Mesenchymal stem cell (in vitro differentiated cells and primary cell): ENCODE results near the gene MS4A8.

Experiments used
- DNase-seq: peaks from one replicate; pipeline ENCODE4 v3.0.0-alpha.2; 2013
- H2AFZ ChIP-seq: one replicate; pipeline ENCODE4 v1.6.1; 2013; ENCODE audit warnings: low read depth, mild to moderate bottlenecking, control low read depth, inconsistent platforms, low read length, moderate library complexity
- H2AK5ac ChIP-seq: 2 replicates; pipeline ENCODE4 v1.6.1; 2013; ENCODE audit warnings: low read length, moderate library complexity, mild to moderate bottlenecking, inconsistent platforms; ENCODE audit not compliant: severe bottlenecking
- H2BK120ac ChIP-seq: one replicate; pipeline ENCODE4 v1.6.1; 2013; ENCODE audit warnings: low read depth, mild to moderate bottlenecking, inconsistent platforms, low read length, moderate library complexity
- H2BK12ac ChIP-seq, 2 experiments: one replicate each; pipeline ENCODE4 v1.6.1; 2013; ENCODE audit warnings: inconsistent platforms in 2 of 2, low read length in 2 of 2, mild to moderate bottlenecking in 2 of 2, moderate library complexity in 2 of 2, control low read depth in 1 of 2
- H2BK15ac ChIP-seq: one replicate; pipeline ENCODE4 v1.6.1; 2013; ENCODE audit warnings: mild to moderate bottlenecking, low read depth, inconsistent platforms; ENCODE audit not compliant: poor library complexity, severe bottlenecking
- H2BK5ac ChIP-seq: 2 replicates; pipeline ENCODE4 v1.6.1; 2013; ENCODE audit warnings: low read depth, mild to moderate bottlenecking, low read length, control low read depth, inconsistent platforms; ENCODE audit not compliant: poor library complexity, severe bottlenecking
- H3K14ac ChIP-seq, 2 experiments: one replicate each; pipeline ENCODE4 v1.6.1; 2013; ENCODE audit warnings: inconsistent platforms in 2 of 2, low read length in 2 of 2, control low read depth in 1 of 2, mild to moderate bottlenecking in 1 of 2, moderate library complexity in 1 of 2
- H3K18ac ChIP-seq, 2 experiments: one replicate each; pipeline ENCODE4 v1.6.1; 2013; ENCODE audit warnings: inconsistent platforms in 2 of 2, low read length in 2 of 2, control low read depth in 1 of 2, low read depth in 1 of 2, mild to moderate bottlenecking in 1 of 2
- H3K23ac ChIP-seq, 2 experiments: one replicate each; pipeline ENCODE4 v1.6.1; 2013; ENCODE audit warnings: inconsistent platforms in 2 of 2, low read length in 2 of 2, mild to moderate bottlenecking in 2 of 2, moderate library complexity in 2 of 2, control low read depth in 1 of 2
- H3K27ac ChIP-seq: 2 replicates; pipeline ENCODE4 v1.5.1; 2013; ENCODE audit warnings: mild to moderate bottlenecking, moderate library complexity, low read length, control low read depth, inconsistent platforms; ENCODE audit not compliant: poor library complexity, severe bottlenecking
- H3K27me3 ChIP-seq, 2 experiments: 2 replicates each; pipeline versions ENCODE4 v1.6.1 to v1.7.0; 2013; ENCODE audit warnings: low read length in 2 of 2, mild to moderate bottlenecking in 2 of 2, moderate library complexity in 2 of 2, control low read depth in 1 of 2, inconsistent platforms in 1 of 2; ENCODE audit not compliant: control insufficient read depth in 1 of 2, insufficient read depth in 1 of 2
- H3K36me3 ChIP-seq, 2 experiments: 2 replicates each; pipeline versions ENCODE4 v1.6.1 to v1.7.0; 2013; ENCODE audit warnings: low read length in 2 of 2, control low read depth in 1 of 2, inconsistent platforms in 1 of 2, low read depth in 1 of 2, mild to moderate bottlenecking in 1 of 2; ENCODE audit not compliant: insufficient read depth in 2 of 2, control insufficient read depth in 1 of 2
- H3K4ac ChIP-seq, 2 experiments: one replicate each; pipeline ENCODE4 v1.6.1; 2013; ENCODE audit warnings: inconsistent platforms in 2 of 2, low read length in 2 of 2, mild to moderate bottlenecking in 2 of 2, moderate library complexity in 2 of 2, control low read depth in 1 of 2, low read depth in 1 of 2
- H3K4me1 ChIP-seq: 2 replicates; pipeline ENCODE4 v1.6.1; 2013; ENCODE audit warnings: low read depth, low read length, control low read depth; ENCODE audit not compliant: control insufficient read depth, insufficient read depth
- H3K4me2 ChIP-seq: 2 replicates; pipeline ENCODE4 v1.6.1; 2013; ENCODE audit warnings: low read length, mild to moderate bottlenecking, inconsistent platforms; ENCODE audit not compliant: poor library complexity, severe bottlenecking
- H3K4me3 ChIP-seq, 2 experiments: 2 replicates each; pipeline versions ENCODE4 v1.5.1 to v1.7.0; 2013; ENCODE audit warnings: low read length in 2 of 2, mild to moderate bottlenecking in 2 of 2, control low read depth in 1 of 2, low read depth in 1 of 2; ENCODE audit not compliant: insufficient read depth in 1 of 2
- H3K79me1 ChIP-seq: replicated peaks from 2 replicates; pipeline ENCODE4 v1.6.1; 2013; ENCODE audit warnings: mild to moderate bottlenecking, control low read depth, low read length, inconsistent platforms; ENCODE audit not compliant: poor library complexity, severe bottlenecking
- H3K9ac ChIP-seq: 2 replicates; pipeline ENCODE4 v1.7.0; 2013; ENCODE audit warnings: mild to moderate bottlenecking, low read length, moderate library complexity
- H3K9me3 ChIP-seq: 2 replicates; pipeline ENCODE4 v1.7.0; 2013; ENCODE audit warnings: mild to moderate bottlenecking, low read length; ENCODE audit not compliant: control insufficient read depth
- H4K8ac ChIP-seq: one replicate; pipeline ENCODE4 v1.6.1; 2013; ENCODE audit warnings: inconsistent platforms, mild to moderate bottlenecking, low read length, moderate library complexity
- H4K91ac ChIP-seq: one replicate; pipeline ENCODE4 v1.6.1; 2013; ENCODE audit warnings: mild to moderate bottlenecking, low read length, inconsistent platforms
- WGBS: methylation state at CpG from one replicate; pipeline ENCODE4 v1.1.7; 2013; ENCODE audit warnings: mixed read lengths; 5-methylcytosine and 5-hydroxymethylcytosine counted together

The MS4A8 gene

DNA sequence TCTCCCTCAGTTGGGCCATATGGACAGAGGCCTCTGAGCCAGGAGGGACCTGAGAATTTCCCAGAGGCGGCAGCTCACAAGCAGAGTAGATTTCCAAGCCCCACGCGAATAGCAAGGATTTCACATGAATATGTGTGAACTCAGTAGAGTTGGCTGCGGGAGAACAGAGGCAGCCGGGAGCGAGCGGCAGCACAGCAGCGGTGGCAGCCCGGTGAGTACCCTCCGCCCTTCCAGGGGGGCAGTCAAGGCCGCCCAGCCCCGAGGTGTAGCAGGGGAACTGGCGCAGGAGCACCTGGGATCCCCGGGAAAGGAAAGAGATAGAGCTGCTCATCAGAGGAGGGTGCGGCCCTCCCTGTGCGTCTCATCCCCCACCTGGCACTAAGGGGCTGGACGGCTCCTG is 48.8 kb downstream of the MS4A8 start:
- H2AK5ac ChIP-seq: no peak overlapping the region
- H3K14ac ChIP-seq: no peak overlapping the region
- no peak overlapping the region for H2AFZ ChIP-seq
- no peak overlapping the region for H4K8ac ChIP-seq
- peaks cover 4% of the 10 kb centered on the region for H3K4me1 ChIP-seq
- H3K79me1 ChIP-seq: no peaks in the 10 kb centered on the region
- no peaks in the 10 kb centered on the region for H3K36me3 ChIP-seq
- H3K27ac ChIP-seq: no peak overlapping the region
- H4K91ac ChIP-seq: no peak overlapping the region
- H2BK5ac ChIP-seq: no peak overlapping the region
- H2BK15ac ChIP-seq: no peak overlapping the region
- no peak overlapping the region for H3K4me3 ChIP-seq
- 83% methylated on average over 17 of the region's 17 CpGs for WGBS
- no peak overlapping the region for H3K4ac ChIP-seq
- H3K27me3 ChIP-seq: peaks cover 21 to 37% of the 10 kb centered on the region in 2 experiments
- no peak overlapping the region for H3K9ac ChIP-seq
- no peak for DNase-seq
- H2BK12ac ChIP-seq: no peak overlapping the region
- H3K23ac ChIP-seq: no peak overlapping the region
- H3K9me3 ChIP-seq: no peaks in the 10 kb centered on the region
- H3K4me2 ChIP-seq: no peak overlapping the region
- H2BK120ac ChIP-seq: no peak overlapping the region
- H3K18ac ChIP-seq: no peak overlapping the region

- Histone ChIP-seq H3K18ac (no peak overlapping the region), H3K9ac (no peak overlapping the region), H3K4me1 (peaks cover 4% of the 10 kb centered on the region), H3K14ac (no peak overlapping the region), H3K4me2 (no peak overlapping the region), H2BK120ac (no peak overlapping the region), H2BK5ac (no peak overlapping the region), H3K36me3 (no peaks in the 10 kb centered on the region), H2AK5ac (no peak overlapping the region), H4K91ac (no peak overlapping the region), H4K8ac (no peak overlapping the region), H3K4me3 (no peak overlapping the region), H3K79me1 (no peaks in the 10 kb centered on the region), H3K27me3 (peaks cover 24 to 41% of the 10 kb centered on the region in 2 experiments), H2AFZ (no peak overlapping the region), H2BK15ac (no peak overlapping the region), H2BK12ac (no peak overlapping the region), H3K4ac (no peak overlapping the region), H3K23ac (no peak overlapping the region), H3K27ac (no peak overlapping the region), H3K9me3 (no peaks in the 10 kb centered on the region)
- DNase-seq: no peak
- 74% methylated on average over 8 of the region's 8 CpGs for WGBS
Measured at GRCh38 chr11:60748821-60749220, 49.4 kb downstream of the MS4A8 start.

DNA sequence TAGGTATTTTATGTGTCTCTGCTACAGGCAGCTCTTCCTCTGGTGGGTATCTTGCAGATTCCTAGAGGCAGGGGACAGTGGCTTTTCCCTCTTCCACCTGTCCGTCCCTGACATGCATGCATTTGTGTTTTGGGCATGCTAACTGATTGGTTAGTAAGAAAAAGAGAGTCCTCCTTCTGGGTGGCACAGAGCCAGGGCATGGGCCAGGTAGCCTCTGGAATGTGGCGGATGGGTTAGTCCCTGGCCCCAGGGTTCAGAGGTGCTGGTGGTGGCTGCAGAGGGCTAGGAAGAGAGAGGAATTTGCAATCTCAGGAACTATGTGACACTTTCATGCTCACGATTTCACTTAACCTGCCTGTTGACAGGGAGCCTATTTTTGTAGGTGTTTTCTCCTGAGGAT is 51.5 kb downstream of the MS4A8 start:
- Histone ChIP-seq H3K14ac (no peak overlapping the region), H3K4me1 (peaks cover 4% of the 10 kb centered on the region), H2BK12ac (no peak overlapping the region), H3K27ac (no peak overlapping the region), H3K27me3 (peaks cover 25 to 52% of the 10 kb centered on the region in 2 experiments), H3K4me2 (no peak overlapping the region), H3K79me1 (no peaks in the 10 kb centered on the region), H3K23ac (no peak overlapping the region), H3K9ac (no peak overlapping the region), H3K18ac (no peak overlapping the region), H2BK5ac (no peak overlapping the region), H3K36me3 (no peaks in the 10 kb centered on the region), H3K4me3 (no peak overlapping the region), H4K91ac (no peak overlapping the region), H2BK120ac (no peak overlapping the region), H2AK5ac (no peak overlapping the region), H2AFZ (no peak overlapping the region), H3K4ac (no peak overlapping the region), H4K8ac (no peak overlapping the region), H2BK15ac (no peak overlapping the region), H3K9me3 (no peaks in the 10 kb centered on the region)
- WGBS: 76% methylated on average over 3 of the region's 3 CpGs
- no peak for DNase-seq

DNA sequence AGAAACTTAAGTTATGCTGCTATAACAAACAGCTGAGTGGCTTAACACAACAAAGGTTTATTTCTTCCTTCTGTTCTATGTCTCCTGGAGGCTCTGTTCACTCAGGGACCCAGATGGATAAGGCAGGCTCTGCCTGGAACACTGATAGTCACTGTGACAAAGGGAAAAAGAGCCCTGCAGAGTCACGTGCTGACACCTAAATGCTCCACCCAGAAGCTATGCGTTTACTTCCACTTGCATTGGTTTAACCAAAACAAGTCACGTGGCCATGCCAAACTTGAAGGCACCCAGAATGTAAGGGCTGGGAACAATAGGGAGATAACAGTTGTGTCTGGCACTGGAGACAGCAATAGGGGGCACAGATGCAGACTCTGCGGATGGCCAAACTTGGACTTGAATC is 53.9 kb downstream of the MS4A8 start:
- Histone ChIP-seq H3K4me2 (no peak overlapping the region), H3K27me3 (peaks cover 36 to 68% of the 10 kb centered on the region in 2 experiments), H3K4me3 (no peak overlapping the region), H4K8ac (no peak overlapping the region), H2BK12ac (no peak overlapping the region), H2BK5ac (no peak overlapping the region), H3K23ac (no peak overlapping the region), H3K9ac (no peak overlapping the region), H2AFZ (no peak overlapping the region), H3K4ac (no peak overlapping the region), H3K9me3 (no peaks in the 10 kb centered on the region), H2BK120ac (no peak overlapping the region), H3K79me1 (no peaks in the 10 kb centered on the region), H3K4me1 (no peaks in the 10 kb centered on the region), H4K91ac (no peak overlapping the region), H2AK5ac (no peak overlapping the region), H3K27ac (no peak overlapping the region), H3K36me3 (no peaks in the 10 kb centered on the region), H3K14ac (no peak overlapping the region), H2BK15ac (no peak overlapping the region), H3K18ac (no peak overlapping the region)
- no peak for DNase-seq
- 65% methylated on average over 4 of the region's 4 CpGs for WGBS
